ENCODE measurements around the gene CDKAL1.

Gene CDKAL1

DNA sequence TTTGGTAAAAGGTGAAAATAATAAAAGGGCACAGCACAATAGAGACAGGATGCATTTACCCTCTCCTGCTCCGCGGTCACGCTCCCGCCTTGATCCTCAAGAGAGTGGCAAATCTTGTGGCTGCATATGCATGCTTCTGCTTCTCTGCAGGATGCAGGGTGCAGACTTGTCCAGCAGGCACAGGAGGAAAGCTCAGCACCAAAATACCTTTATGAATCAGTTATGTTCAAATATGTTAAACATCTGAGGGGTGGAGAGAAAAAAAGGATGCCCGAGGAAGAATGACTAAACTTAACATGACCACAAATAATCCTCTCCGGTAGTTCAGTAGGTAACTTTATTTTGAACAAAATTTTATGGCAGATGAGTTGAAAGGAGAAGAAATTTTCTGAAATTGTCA is 693.2 kb downstream of the CDKAL1 start:
- H3K4me3 ChIP-seq (ENCODE audit: low read length in 2 of 2): no peak overlapping the region
- H3K4me2 ChIP-seq (ENCODE audit: insufficient read depth, low read length, poor library complexity, severe bottlenecking): no peak overlapping the region
- no peaks in the 10 kb centered on the region for H3K27me3 ChIP-seq (ENCODE audit: control insufficient read depth in 3 of 3, insufficient read depth in 3 of 3, low read depth in 1 of 3, low read length in 3 of 3)
- H2AFZ ChIP-seq (ENCODE audit: low read length): no peak overlapping the region
- H4K91ac ChIP-seq (ENCODE audit: low read depth, low read length, poor library complexity): no peak overlapping the region
- peaks cover 0 to 9% of the 10 kb centered on the region in 2 donors for H3K36me3 ChIP-seq (replicated peaks in 1 of 2; ENCODE audit: control insufficient read depth in 2 of 2, insufficient read depth in 2 of 2, low read length in 2 of 2)
- H2BK12ac ChIP-seq (ENCODE audit: low read length): no peak overlapping the region
- no CpG with 5 or more reads among the region's 6 CpGs for WGBS, 2 donors (ENCODE audit: extremely low coverage in 2 of 2, insufficient read length in 2 of 2, insufficient replicate concordance in 1 of 2)
- H3K23ac ChIP-seq (ENCODE audit: low read depth, low read length, poor library complexity): no peak overlapping the region
- H3K9me3 ChIP-seq (replicated peaks in 1 of 2; ENCODE audit: control insufficient read depth in 2 of 2, insufficient read depth in 1 of 2, low read depth in 1 of 2, low read length in 2 of 2): peaks cover 0 to 3% of the 10 kb centered on the region in 2 donors
- DNase-seq (ENCODE audit: low spot score): no peak
- no peak overlapping the region for H3K27ac ChIP-seq (replicated peaks; ENCODE audit: low read length)
- H3K9ac ChIP-seq (ENCODE audit: low read depth, low read length, poor library complexity): no peak overlapping the region
- H3K14ac ChIP-seq (ENCODE audit: low read length): no peak overlapping the region
- H3K79me1 ChIP-seq (ENCODE audit: low read depth, low read length): no peaks in the 10 kb centered on the region
- H3K18ac ChIP-seq (ENCODE audit: low read length): no peak overlapping the region
- H2BK120ac ChIP-seq (ENCODE audit: low read depth, low read length): no peak overlapping the region
- H2BK5ac ChIP-seq (ENCODE audit: low read length): no peak overlapping the region
- no peak overlapping the region for H3K4ac ChIP-seq (ENCODE audit: low read length)
- H2AK5ac ChIP-seq (ENCODE audit: low read depth, low read length): no peak overlapping the region
- H4K8ac ChIP-seq (ENCODE audit: low read depth, low read length): no peak overlapping the region
- H3K4me1 ChIP-seq (ENCODE audit: control insufficient read depth in 2 of 2, insufficient read depth in 1 of 2, low read depth in 1 of 2, low read length in 2 of 2): peaks cover 0 to 9% of the 10 kb centered on the region in 2 donors
- H2BK15ac ChIP-seq (ENCODE audit: low read length): no peak overlapping the region

DNA sequence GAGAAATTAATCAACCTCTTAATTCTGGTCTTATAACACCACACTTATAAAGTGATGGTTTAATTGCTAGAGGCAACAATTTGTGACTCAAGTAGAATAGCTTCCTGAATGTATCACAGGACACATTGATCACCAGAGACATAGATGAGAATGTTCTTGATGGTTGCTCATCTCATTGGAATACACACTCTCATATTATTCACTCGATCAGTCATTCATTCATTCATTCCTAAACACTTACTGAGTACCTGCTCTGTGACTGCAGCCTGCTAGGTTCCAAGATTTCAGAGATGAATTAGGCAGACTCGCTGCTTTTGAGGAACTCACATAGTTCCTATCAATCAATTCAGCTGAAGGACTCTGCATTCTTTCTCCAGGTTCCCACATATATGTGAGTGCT is 694.2 kb downstream of the CDKAL1 start:
- no peak for DNase-seq (ENCODE audit: low spot score)
- whole genome bisulfite sequencing, 2 donors (ENCODE audit: extremely low coverage in 2 of 2, insufficient read length in 2 of 2, insufficient replicate concordance in 1 of 2): no CpG with 5 or more reads among the region's 2 CpGs
- no peak overlapping the region for H3K27ac ChIP-seq (replicated peaks; ENCODE audit: low read length)

DNA sequence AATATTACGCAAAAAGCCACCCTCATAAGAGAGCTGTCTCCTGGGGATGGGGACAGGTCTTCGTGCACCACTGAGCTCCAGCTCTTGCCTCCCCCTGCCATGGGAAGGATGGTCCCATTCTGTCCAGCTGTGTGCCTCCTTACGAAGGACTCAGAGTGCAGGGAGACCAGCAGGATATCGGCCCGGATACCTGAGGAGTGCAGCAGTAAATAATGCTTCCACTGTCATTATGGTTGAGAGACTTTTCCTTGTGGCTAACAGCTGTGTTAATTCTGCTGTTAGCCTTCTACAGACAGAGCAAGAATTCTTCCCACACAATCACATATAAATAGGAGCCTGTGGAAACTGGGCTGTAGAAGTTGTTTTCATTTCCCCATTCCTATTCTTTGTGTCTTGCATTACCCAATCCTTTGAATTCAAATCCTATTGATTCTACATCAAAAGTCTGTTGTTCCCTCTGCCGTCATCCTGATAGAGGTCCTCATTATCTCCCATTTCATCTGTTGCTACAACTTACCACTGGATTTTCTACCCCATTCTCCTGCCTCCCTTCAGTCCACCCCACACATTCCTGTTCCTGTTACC is 694.7 kb downstream of the CDKAL1 start:
- no peaks in the 10 kb centered on the region for H3K79me1 ChIP-seq (ENCODE audit: low read depth, low read length)
- H4K8ac ChIP-seq (ENCODE audit: low read depth, low read length): no peak overlapping the region
- peak; percentile 8 for DNase-seq (ENCODE audit: low spot score)
- H3K36me3 ChIP-seq (replicated peaks in 1 of 2; ENCODE audit: control insufficient read depth in 2 of 2, insufficient read depth in 2 of 2, low read length in 2 of 2): peaks cover 0 to 15% of the 10 kb centered on the region in 2 donors
- no peak overlapping the region for H3K23ac ChIP-seq (ENCODE audit: low read depth, low read length, poor library complexity)
- H2BK15ac ChIP-seq (ENCODE audit: low read length): no peak overlapping the region
- no CpG with 5 or more reads among the region's 6 CpGs for WGBS, 2 donors (ENCODE audit: extremely low coverage in 2 of 2, insufficient read length in 2 of 2, insufficient replicate concordance in 1 of 2)
- H2AFZ ChIP-seq (ENCODE audit: low read length): no peak overlapping the region
- H2BK120ac ChIP-seq (ENCODE audit: low read depth, low read length): no peak overlapping the region
- no peak overlapping the region for H2AK5ac ChIP-seq (ENCODE audit: low read depth, low read length)
- peaks cover 0 to 9% of the 10 kb centered on the region in 2 donors for H3K4me1 ChIP-seq (ENCODE audit: control insufficient read depth in 2 of 2, insufficient read depth in 1 of 2, low read depth in 1 of 2, low read length in 2 of 2)
- H3K9me3 ChIP-seq (replicated peaks in 1 of 2; ENCODE audit: control insufficient read depth in 2 of 2, insufficient read depth in 1 of 2, low read depth in 1 of 2, low read length in 2 of 2): peaks cover 0 to 10% of the 10 kb centered on the region in 2 donors
- H3K27me3 ChIP-seq (ENCODE audit: control insufficient read depth in 3 of 3, insufficient read depth in 3 of 3, low read depth in 1 of 3, low read length in 3 of 3): no peaks in the 10 kb centered on the region
- peak overlapping the region; percentile 14 for H3K27ac ChIP-seq (replicated peaks; ENCODE audit: low read length)
- no peak overlapping the region for H3K4ac ChIP-seq (ENCODE audit: low read length)
- H3K18ac ChIP-seq (ENCODE audit: low read length): no peak overlapping the region
- H2BK5ac ChIP-seq (ENCODE audit: low read length): no peak overlapping the region
- no peak overlapping the region for H3K4me2 ChIP-seq (ENCODE audit: insufficient read depth, low read length, poor library complexity, severe bottlenecking)
- H3K4me3 ChIP-seq (ENCODE audit: low read length in 2 of 2): no peak overlapping the region
- H4K91ac ChIP-seq (ENCODE audit: low read depth, low read length, poor library complexity): no peak overlapping the region
- no peak overlapping the region for H2BK12ac ChIP-seq (ENCODE audit: low read length)
- H3K14ac ChIP-seq (ENCODE audit: low read length): no peak overlapping the region
- no peak overlapping the region for H3K9ac ChIP-seq (ENCODE audit: low read depth, low read length, poor library complexity)

More for the DNA sequence above, 694.2 kb downstream of the CDKAL1 start:
- H3K79me1 ChIP-seq (ENCODE audit: low read depth, low read length): no peaks in the 10 kb centered on the region
- H3K36me3 ChIP-seq (replicated peaks in 1 of 2; ENCODE audit: control insufficient read depth in 2 of 2, insufficient read depth in 2 of 2, low read length in 2 of 2): peaks cover 0 to 15% of the 10 kb centered on the region in 2 donors
- no peak overlapping the region for H2AFZ ChIP-seq (ENCODE audit: low read length)
- no peak overlapping the region for H3K23ac ChIP-seq (ENCODE audit: low read depth, low read length, poor library complexity)
- H2BK5ac ChIP-seq (ENCODE audit: low read length): no peak overlapping the region
- no peak overlapping the region for H3K18ac ChIP-seq (ENCODE audit: low read length)
- no peak overlapping the region for H4K8ac ChIP-seq (ENCODE audit: low read depth, low read length)
- no peak overlapping the region for H2BK120ac ChIP-seq (ENCODE audit: low read depth, low read length)
- H2BK12ac ChIP-seq (ENCODE audit: low read length): no peak overlapping the region
- H4K91ac ChIP-seq (ENCODE audit: low read depth, low read length, poor library complexity): no peak overlapping the region
- H2AK5ac ChIP-seq (ENCODE audit: low read depth, low read length): no peak overlapping the region
- no peak overlapping the region for H3K9ac ChIP-seq (ENCODE audit: low read depth, low read length, poor library complexity)
- H3K4me3 ChIP-seq (ENCODE audit: low read length in 2 of 2): no peak overlapping the region
- no peaks in the 10 kb centered on the region for H3K27me3 ChIP-seq (ENCODE audit: control insufficient read depth in 3 of 3, insufficient read depth in 3 of 3, low read depth in 1 of 3, low read length in 3 of 3)
- peaks cover 0 to 9% of the 10 kb centered on the region in 2 donors for H3K4me1 ChIP-seq (ENCODE audit: control insufficient read depth in 2 of 2, insufficient read depth in 1 of 2, low read depth in 1 of 2, low read length in 2 of 2)
- H2BK15ac ChIP-seq (ENCODE audit: low read length): no peak overlapping the region
- H3K4ac ChIP-seq (ENCODE audit: low read length): no peak overlapping the region
- H3K9me3 ChIP-seq (replicated peaks in 1 of 2; ENCODE audit: control insufficient read depth in 2 of 2, insufficient read depth in 1 of 2, low read depth in 1 of 2, low read length in 2 of 2): peaks cover 0 to 8% of the 10 kb centered on the region in 2 donors
- no peak overlapping the region for H3K14ac ChIP-seq (ENCODE audit: low read length)
- H3K4me2 ChIP-seq (ENCODE audit: insufficient read depth, low read length, poor library complexity, severe bottlenecking): no peak overlapping the region

DNA sequence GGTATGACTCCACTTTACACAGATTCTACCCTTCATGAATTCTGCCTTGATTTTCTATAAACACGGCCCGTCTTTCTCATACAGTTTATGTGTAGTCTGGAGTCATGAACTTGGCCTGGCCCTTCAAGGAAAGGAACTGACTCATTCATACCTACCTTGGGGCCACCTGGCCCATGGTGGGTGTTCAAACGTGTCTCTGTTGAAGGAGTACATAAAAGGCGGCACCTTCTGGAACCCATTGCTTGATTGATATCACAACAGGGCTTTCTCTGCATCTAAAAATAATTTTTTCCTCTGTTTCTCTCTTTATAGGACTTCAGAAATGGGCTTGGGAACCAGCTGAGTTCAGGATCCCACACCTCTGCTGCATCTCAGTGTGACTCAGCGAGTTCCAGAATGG is 696.3 kb downstream of the CDKAL1 start:
- no peak for DNase-seq (ENCODE audit: low spot score)
- H3K79me1 ChIP-seq (ENCODE audit: low read depth, low read length): no peaks in the 10 kb centered on the region
- no peak overlapping the region for H3K9ac ChIP-seq (ENCODE audit: low read depth, low read length, poor library complexity)
- peaks cover 0 to 15% of the 10 kb centered on the region in 2 donors for H3K36me3 ChIP-seq (replicated peaks in 1 of 2; ENCODE audit: control insufficient read depth in 2 of 2, insufficient read depth in 2 of 2, low read length in 2 of 2)
- no peak overlapping the region for H3K27ac ChIP-seq (replicated peaks; ENCODE audit: low read length)
- no peak overlapping the region for H2AK5ac ChIP-seq (ENCODE audit: low read depth, low read length)
- peaks cover 1 to 10% of the 10 kb centered on the region in 2 donors for H3K9me3 ChIP-seq (replicated peaks in 1 of 2; ENCODE audit: control insufficient read depth in 2 of 2, insufficient read depth in 1 of 2, low read depth in 1 of 2, low read length in 2 of 2)
- peaks cover 0 to 9% of the 10 kb centered on the region in 2 donors for H3K4me1 ChIP-seq (ENCODE audit: control insufficient read depth in 2 of 2, insufficient read depth in 1 of 2, low read depth in 1 of 2, low read length in 2 of 2)
- no peak overlapping the region for H3K18ac ChIP-seq (ENCODE audit: low read length)
- H2BK5ac ChIP-seq (ENCODE audit: low read length): no peak overlapping the region
- no peaks in the 10 kb centered on the region for H3K27me3 ChIP-seq (ENCODE audit: control insufficient read depth in 3 of 3, insufficient read depth in 3 of 3, low read depth in 1 of 3, low read length in 3 of 3)
- H2BK12ac ChIP-seq (ENCODE audit: low read length): no peak overlapping the region
- H2AFZ ChIP-seq (ENCODE audit: low read length): no peak overlapping the region
- H3K4me2 ChIP-seq (ENCODE audit: insufficient read depth, low read length, poor library complexity, severe bottlenecking): no peak overlapping the region
- H4K91ac ChIP-seq (ENCODE audit: low read depth, low read length, poor library complexity): no peak overlapping the region
- no peak overlapping the region for H3K23ac ChIP-seq (ENCODE audit: low read depth, low read length, poor library complexity)
- no peak overlapping the region for H3K4me3 ChIP-seq (ENCODE audit: low read length in 2 of 2)
- no peak overlapping the region for H3K14ac ChIP-seq (ENCODE audit: low read length)
- no CpG with 5 or more reads among the region's 5 CpGs for WGBS, 2 donors (ENCODE audit: extremely low coverage in 2 of 2, insufficient read length in 2 of 2, insufficient replicate concordance in 1 of 2)
- H4K8ac ChIP-seq (ENCODE audit: low read depth, low read length): no peak overlapping the region
- no peak overlapping the region for H2BK15ac ChIP-seq (ENCODE audit: low read length)
- no peak overlapping the region for H2BK120ac ChIP-seq (ENCODE audit: low read depth, low read length)
- H3K4ac ChIP-seq (ENCODE audit: low read length): no peak overlapping the region

All from neuronal stem cell (in vitro differentiated cells).